ENCODE measurements around the gene DUSP6. TPM values are rescaled to one million over a fixed set of nuclear protein-coding genes. Genes with fewer than 3 reads are reported as not detected.
A peak's percentile ranks its signal among the peaks of the same experiment; 100 is the strongest.

Gene DUSP6
- total and polyA plus RNA-seq, 2 of the 13 experiments (the other 11 are each of a cell fraction or from before 2014, with no cell fraction given): 40.9 to 161 TPM

GRCh38 chr12:89390802-89391673 is 38.7 kb upstream of the DUSP6 start (continued):
- peak; percentile 57 for TF ChIP-seq KDM4B (CRISPR knock-in tag; IDR thresholded peaks at IDR 0.05)
- peak; percentile 96 for TF ChIP-seq IKZF5 (CRISPR knock-in tag; IDR thresholded peaks at IDR 0.05)
- TF ChIP-seq ZNF362 (CRISPR knock-in tag; IDR thresholded peaks at IDR 0.05; ENCODE audit: borderline replicate concordance): peak; percentile 99
- peak; percentile 41; the same call in 1 of the 2 replicates for TF ChIP-seq ZNF788 (CRISPR knock-in tag; IDR thresholded peaks at IDR 0.05; ENCODE audit: borderline replicate concordance)
- TF ChIP-seq SNAPC5 (CRISPR knock-in tag; IDR thresholded peaks at IDR 0.05; ENCODE audit: borderline replicate concordance): no peak
- TF ChIP-seq MZF1 (CRISPR knock-in tag; IDR thresholded peaks at IDR 0.05; ENCODE audit: borderline replicate concordance): no peak; the same call in 1 of the 2 replicates
- 0 out of 2 replicates have a peak, but pooled peaks have one; percentile 34 for TF ChIP-seq MIER2 (CRISPR knock-in tag; IDR thresholded peaks at IDR 0.05)
- TF ChIP-seq RXRA (CRISPR knock-in tag; IDR thresholded peaks at IDR 0.05): peak; percentile 81; the same call in 1 of the 2 replicates
- peak; percentile 60 for TF ChIP-seq HMGXB3 (CRISPR knock-in tag; IDR thresholded peaks at IDR 0.05; ENCODE audit: borderline replicate concordance)
- TF ChIP-seq DPF2 (CRISPR knock-in tag; IDR thresholded peaks at IDR 0.05; ENCODE audit: borderline replicate concordance, low read depth): peak; percentile 69; the same call in 1 of the 2 replicates
- TF ChIP-seq ZNF720 (CRISPR knock-in tag; IDR thresholded peaks at IDR 0.05): no peak
- peak; percentile 82 for TF ChIP-seq HMG20B (CRISPR knock-in tag; conservative IDR thresholded peaks at IDR 0.05)
- TF ChIP-seq NCOA5 (CRISPR knock-in tag; IDR thresholded peaks at IDR 0.05): no peak
- TF ChIP-seq ZNF552 (CRISPR knock-in tag; IDR thresholded peaks at IDR 0.05; ENCODE audit: borderline replicate concordance): no peak
- peak; percentile 46; the same call in 1 of the 2 replicates for TF ChIP-seq YEATS2 (CRISPR knock-in tag; IDR thresholded peaks at IDR 0.05; ENCODE audit: borderline replicate concordance)
- no peak for TF ChIP-seq SNAI1 (CRISPR knock-in tag; IDR thresholded peaks at IDR 0.05; ENCODE audit: borderline replicate concordance)
- 0 out of 2 replicates have a peak, but pooled peaks have one; percentile 57 for TF ChIP-seq ZC3H13 (CRISPR knock-in tag; IDR thresholded peaks at IDR 0.05)
- TF ChIP-seq SAP130 (CRISPR knock-in tag; IDR thresholded peaks at IDR 0.05; ENCODE audit: low read depth): peak; percentile 95
- TF ChIP-seq RBM39 (IDR thresholded peaks at IDR 0.05; ENCODE audit: low read depth, low read length, poor library complexity, severe bottlenecking): no peak
